ENCODE data around the gene SFMBT1.

SFMBT1 gene

GRCh38 chr3:53045518-53046170, at the start of gene SFMBT1:
SFMBT1 (minus strand) TSS chr3:53046073; CDS start chr3:52969128, 76,945 bp downstream.
- DNase-seq: peak; percentile 37

- DNase-seq: no peak
Measured at GRCh38 chr3:53092942-53093341, 47.1 kb upstream of the SFMBT1 start.

GRCh38 chr3:53092216-53092615, 46.3 kb upstream of the SFMBT1 start:
- DNase-seq: no peak

GRCh38 chr3:53091011-53091410, 45.1 kb upstream of the SFMBT1 start:
- no peak for DNase-seq

GRCh38 chr3:53089511-53089910, 43.6 kb upstream of the SFMBT1 start:
- no peak for DNase-seq

GRCh38 chr3:53085476-53085875, 39.6 kb upstream of the SFMBT1 start:
- DNase-seq: no peak

- DNase-seq: no peak
Measured at GRCh38 chr3:53084310-53085001, 38.6 kb upstream of the SFMBT1 start.

- peak; percentile 5 for DNase-seq
Measured at GRCh38 chr3:53083949-53084309, 38.1 kb upstream of the SFMBT1 start.

- DNase-seq: no peak
Measured at GRCh38 chr3:53083521-53083920, 37.6 kb upstream of the SFMBT1 start.

GRCh38 chr3:53082736-53083135, 36.9 kb upstream of the SFMBT1 start:
- DNase-seq: no peak

GRCh38 chr3:53081318-53081717, 35.4 kb upstream of the SFMBT1 start:
- DNase-seq: no peak

- DNase-seq: no peak
Measured at GRCh38 chr3:53080612-53081205, 34.8 kb upstream of the SFMBT1 start.

GRCh38 chr3:53079791-53080555, 34.1 kb upstream of the SFMBT1 start:
- DNase-seq: no peak

GRCh38 chr3:53079147-53079546, 33.3 kb upstream of the SFMBT1 start:
- DNase-seq: no peak

- DNase-seq: no peak
Measured at GRCh38 chr3:53078656-53079055, 32.8 kb upstream of the SFMBT1 start.

- no peak for DNase-seq
Measured at GRCh38 chr3:53077476-53078220, 31.8 kb upstream of the SFMBT1 start.

GRCh38 chr3:53075743-53076140, 29.9 kb upstream of the SFMBT1 start:
- DNase-seq: no peak

GRCh38 chr3:53074761-53075742, 29.2 kb upstream of the SFMBT1 start:
- DNase-seq: no peak

- DNase-seq: no peak
Measured at GRCh38 chr3:53074366-53074696, 28.5 kb upstream of the SFMBT1 start.

- DNase-seq: no peak
Measured at GRCh38 chr3:53073553-53074365, 27.9 kb upstream of the SFMBT1 start.
